Esophagus squamous epithelium (tissue), 5 donors: ENCODE data around the gene WDR86. TPM values are rescaled to one million over a fixed set of nuclear protein-coding genes. Genes with fewer than 3 reads are reported as not detected.
A peak's percentile ranks its signal among the peaks of the same experiment; 100 is the strongest.

Experiments
- DNase-seq: peaks from one replicate; lab custom pipeline; 2025; lab: John Stamatoyannopoulos, UW
- H3K27ac ChIP-seq, 4 donors: fragments of 200-600 bp; sonication (generic); one replicate each; pipeline ENCODE4 v1.5.1; 2016 to 2019; ENCODE audit warnings: mild to moderate bottlenecking in 1 of 4
- H3K27me3 ChIP-seq, 4 donors: fragments of 200-600 bp; sonication (generic); 1 replicate in 3 of 4; 2 replicates in 1 of 4; pipeline versions ENCODE4 v1.5.1 to v1.6.0; 2017 to 2021; ENCODE audit warnings: antibody characterized with exemption in 1 of 4
- H3K36me3 ChIP-seq, 3 donors: fragments of 200-600 bp; sonication (generic); one replicate each; pipeline ENCODE4 v1.5.1; 2016 to 2019
- H3K4me1 ChIP-seq, 3 donors: fragments of 200-600 bp; sonication (generic); one replicate each; pipeline ENCODE4 v1.5.1; 2017 to 2019
- H3K4me3 ChIP-seq, 4 donors: fragments of 200-600 bp; sonication (generic); 1 replicate in 3 of 4; 2 replicates in 1 of 4; pipeline ENCODE4 v1.5.1; 2016 to 2019; ENCODE audit warnings: mild to moderate bottlenecking in 2 of 4, moderate library complexity in 1 of 4
- H3K9me3 ChIP-seq, 3 donors: fragments of 200-600 bp; sonication (generic); one replicate each; pipeline ENCODE4 v1.5.1; 2016 to 2019
- CTCF ChIP-seq, 6 experiments: fragments of 450-650 bp in 4 of 6; fragments of 200-600 bp in 2 of 6; sonication (generic) in 2 of 6; IDR thresholded peaks; one replicate each; pipeline ENCODE4 v1.5.1; 2016 to 2019; ENCODE audit warnings: antibody characterized with exemption in 6 of 6, mild to moderate bottlenecking in 4 of 6, moderate library complexity in 4 of 6
- POLR2A ChIP-seq, 4 donors: fragments of 450-650 bp; IDR thresholded peaks; one replicate each; pipeline ENCODE4 v1.6.1; 2017; ENCODE audit warnings: antibody characterized with exemption in 4 of 4, mild to moderate bottlenecking in 4 of 4, moderate library complexity in 3 of 4
- WGBS, 2 donors: methylation state at CpG; one replicate each; pipeline ENCODE4 v1.1.5; 2018; 5-methylcytosine and 5-hydroxymethylcytosine counted together
- intact Hi-C: fragments of 100-400 bp; cut with DNase I; formaldehyde crosslinking; loops from one replicate; pipeline ENCODE4 v1.15.0; 2022
- total RNA-seq, 4 donors: library from RNA; depleted of rRNA; stranded (reverse); fragments of >200 nt; gene quantifications; one replicate each; pipeline ENCODE4 v1.1.0, GENCODE V29; 2016
- donor health status: DM: yes; HTN: yes; CAD: no.

WDR86 gene
- total RNA-seq, 4 donors from 2014 or later: 0.53 to 4.6 (median 1.5) TPM

- peaks cover 0 to 17% (median 0%) of the 10 kb centered on the region in 4 donors for H3K27me3 ChIP-seq
- H3K27ac ChIP-seq: peak overlapping the region; percentile 32 to 67 (median 62)
- intact Hi-C loops: loop anchor here (2.0 kb wide), 1 partner anchor 79 kb away; no protein-coding TSS in a partner anchor
- no peak for DNase-seq
- H3K36me3 ChIP-seq: no peaks in the 10 kb centered on the region
- peaks cover 5 to 17% (median 6%) of the 10 kb centered on the region in 3 donors for H3K4me1 ChIP-seq
- TF ChIP-seq POLR2A (IDR thresholded peaks at IDR 0.05): no peak
- TF ChIP-seq CTCF (IDR thresholded peaks at IDR 0.05): no peak
- 57 to 71% methylated on average over 20 to 26 of the region's 26 CpGs for WGBS, 2 donors
- no peaks in the 10 kb centered on the region for H3K9me3 ChIP-seq
- H3K4me3 ChIP-seq: peak overlapping the region; percentile 40 to 66 (median 52)
Observed at GRCh38 chr7:151447901-151448260, 38.0 kb upstream of the WDR86 start.

- Histone ChIP-seq H3K9me3 (no peaks in the 10 kb centered on the region), H3K4me1 (peaks cover 5 to 17% (median 6%) of the 10 kb centered on the region in 3 donors), H3K4me3 (no peak overlapping the region), H3K36me3 (no peaks in the 10 kb centered on the region), H3K27me3 (peaks cover 0 to 18% (median 0%) of the 10 kb centered on the region in 4 donors), H3K27ac (no peak overlapping the region)
- DNase-seq: no peak
- 78 to 92% methylated on average over 4 to 5 of the region's 18 CpGs for WGBS, 2 donors
- intact Hi-C loops: no loop called here
- no peak for TF ChIP-seq POLR2A (IDR thresholded peaks at IDR 0.05)
- no peak for TF ChIP-seq CTCF (IDR thresholded peaks at IDR 0.05)
Observed at GRCh38 chr7:151447312-151447711, 37.5 kb upstream of the WDR86 start.

- no peak for DNase-seq
- Histone ChIP-seq H3K4me1 (peaks cover 5 to 22% (median 6%) of the 10 kb centered on the region in 3 donors), H3K9me3 (no peaks in the 10 kb centered on the region), H3K27ac (no peak overlapping the region), H3K36me3 (no peaks in the 10 kb centered on the region), H3K27me3 (peaks cover 0 to 24% (median 0%) of the 10 kb centered on the region in 4 donors), H3K4me3 (no peak overlapping the region)
- WGBS, 2 donors: 100% methylated on average over 2 of the region's 2 CpGs; no CpG with 5 or more reads in 1 of the 2 donors
- TF ChIP-seq CTCF (IDR thresholded peaks at IDR 0.05) (no peak), POLR2A (IDR thresholded peaks at IDR 0.05) (no peak)
- intact Hi-C loops: no loop called here
Observed at GRCh38 chr7:151446412-151446811, 36.6 kb upstream of the WDR86 start.

GRCh38 chr7:151444632-151445031 lies 34.8 kb upstream of the WDR86 start:
- H3K27ac ChIP-seq: no peak overlapping the region
- TF ChIP-seq POLR2A (IDR thresholded peaks at IDR 0.05) (no peak), CTCF (IDR thresholded peaks at IDR 0.05) (no peak)
- intact Hi-C loops: no loop called here
- no peak for DNase-seq
- H3K9me3 ChIP-seq: no peaks in the 10 kb centered on the region
- WGBS, 2 donors: 55 to 76% methylated on average over 1 of the region's 1 CpG
- H3K4me3 ChIP-seq: no peak overlapping the region
- peaks cover 0 to 37% (median 2%) of the 10 kb centered on the region in 4 donors for H3K27me3 ChIP-seq
- H3K36me3 ChIP-seq: no peaks in the 10 kb centered on the region
- peaks cover 11 to 40% (median 20%) of the 10 kb centered on the region in 3 donors for H3K4me1 ChIP-seq

- peaks cover 6 to 34% (median 15%) of the 10 kb centered on the region in 3 donors for H3K4me1 ChIP-seq
- H3K27me3 ChIP-seq: peaks cover 0 to 42% (median 2%) of the 10 kb centered on the region in 4 donors
- TF ChIP-seq CTCF (IDR thresholded peaks at IDR 0.05) (no peak), POLR2A (IDR thresholded peaks at IDR 0.05) (no peak)
- 68 to 74% methylated on average over 10 of the region's 10 CpGs for WGBS, 2 donors
- H3K4me3 ChIP-seq: no peak overlapping the region
- DNase-seq: no peak
- H3K27ac ChIP-seq: peak overlapping the region in 1 of 4 donors; percentile 38
- intact Hi-C loops: no loop called here
- H3K36me3 ChIP-seq: no peaks in the 10 kb centered on the region
- no peaks in the 10 kb centered on the region for H3K9me3 ChIP-seq
Observed at GRCh38 chr7:151442776-151443496, 33.1 kb upstream of the WDR86 start.
